Central memory CD8-positive, alpha-beta T cell (primary cell): ENCODE results near the gene COPS3.
"Not testable (repeated sequence)": the region's sequence is repeated elsewhere in the genome, so short reads cannot be mapped to it uniquely, and the experiment has no call there.

ENCODE experiments used
- ATAC-seq: fragments of 150-1000 bp; cut with Tn5 transposase; replicated peaks from 2 replicates; pipeline ENCODE4 v1.10.0; 2022; ENCODE audit warnings: mild to moderate bottlenecking, moderate FRiP score, moderate number of reproducible peaks; ENCODE audit not compliant: poor library complexity, severe bottlenecking; ENCODE audit errors: extremely low read depth
- DNase-seq, 2 donors: peaks; one replicate each; pipeline ENCODE4 v3.0.0; 2021; ENCODE audit warnings: low spot score in 2 of 2
- H3K27ac Mint-ChIP-seq: one replicate; pipeline ENCODE4 v1.8.0; 2022; ENCODE audit warnings: low read depth, mild to moderate bottlenecking, moderate library complexity, mixed read lengths
- H3K27me3 Mint-ChIP-seq: one replicate; pipeline ENCODE4 v1.8.0; 2022; ENCODE audit warnings: mixed read lengths
- H3K36me3 Mint-ChIP-seq: one replicate; pipeline ENCODE4 v1.8.0; 2022; ENCODE audit warnings: mild to moderate bottlenecking, moderate library complexity, mixed read lengths; ENCODE audit not compliant: insufficient read depth
- H3K4me1 Mint-ChIP-seq: one replicate; pipeline ENCODE4 v1.8.0; 2022; ENCODE audit warnings: mixed read lengths
- H3K4me3 Mint-ChIP-seq: one replicate; pipeline ENCODE4 v1.8.0; 2022; ENCODE audit warnings: mild to moderate bottlenecking, moderate library complexity, mixed read lengths
- H3K9me3 Mint-ChIP-seq: one replicate; pipeline ENCODE4 v1.8.0; 2022; ENCODE audit warnings: mixed read lengths

COPS3 gene

DNA sequence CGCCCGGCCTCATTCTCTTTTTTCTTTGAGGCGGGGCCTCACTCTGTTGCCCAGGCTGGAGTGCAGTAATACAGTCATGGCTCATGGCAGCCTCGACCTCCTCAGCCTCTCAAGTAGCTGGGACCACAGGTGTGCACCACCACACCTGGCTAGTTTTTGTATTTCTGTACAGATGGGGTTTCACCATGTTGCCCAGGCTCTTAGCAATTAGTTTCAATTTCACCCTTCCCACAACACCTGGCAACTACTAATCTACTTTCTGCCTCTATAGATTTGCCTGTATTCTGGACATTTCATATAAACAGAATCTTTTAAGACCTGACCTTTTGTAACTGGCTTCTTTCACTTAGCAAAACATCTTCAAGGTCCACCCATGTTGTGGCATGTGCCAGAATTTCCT lies 14.1 kb upstream of the COPS3 start:
- ATAC-seq (no peak), DNase-seq (no peak)
- Mint-ChIP-seq H3K4me1 (no peaks in the 10 kb centered on the region), H3K36me3 (no peaks in the 10 kb centered on the region), H3K27ac (no peak overlapping the region), H3K27me3 (peaks cover 4% of the 10 kb centered on the region), H3K9me3 (no peaks in the 10 kb centered on the region), H3K4me3 (no peak overlapping the region)

DNA sequence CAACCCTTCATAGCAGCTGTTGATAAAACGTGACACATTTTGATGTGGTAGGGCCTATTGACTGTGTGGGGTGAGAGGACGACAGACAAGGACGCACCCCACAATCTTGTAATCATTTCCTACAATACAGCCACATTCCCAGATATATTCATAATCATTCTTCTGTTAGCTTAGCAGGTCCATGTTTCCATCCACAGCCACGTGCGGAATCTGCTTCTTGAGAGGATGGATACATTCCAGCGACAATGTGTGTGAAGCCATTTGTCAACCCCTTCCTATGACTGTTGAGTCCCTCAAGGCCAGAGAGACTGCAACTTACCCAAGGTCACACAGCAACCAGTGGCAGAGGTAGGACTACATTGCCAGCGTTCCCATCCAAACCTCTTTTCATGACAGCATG lies 8.7 kb upstream of the COPS3 start:
- no peak for ATAC-seq
- DNase-seq, result no peak
- H3K36me3 Mint-ChIP-seq, result no peaks in the 10 kb centered on the region
- H3K4me3 Mint-ChIP-seq, result no peak overlapping the region
- H3K27me3 Mint-ChIP-seq, result no peaks in the 10 kb centered on the region
- H3K27ac Mint-ChIP-seq, result no peak overlapping the region
- H3K4me1 Mint-ChIP-seq, result no peaks in the 10 kb centered on the region
- no peaks in the 10 kb centered on the region for H3K9me3 Mint-ChIP-seq

DNA sequence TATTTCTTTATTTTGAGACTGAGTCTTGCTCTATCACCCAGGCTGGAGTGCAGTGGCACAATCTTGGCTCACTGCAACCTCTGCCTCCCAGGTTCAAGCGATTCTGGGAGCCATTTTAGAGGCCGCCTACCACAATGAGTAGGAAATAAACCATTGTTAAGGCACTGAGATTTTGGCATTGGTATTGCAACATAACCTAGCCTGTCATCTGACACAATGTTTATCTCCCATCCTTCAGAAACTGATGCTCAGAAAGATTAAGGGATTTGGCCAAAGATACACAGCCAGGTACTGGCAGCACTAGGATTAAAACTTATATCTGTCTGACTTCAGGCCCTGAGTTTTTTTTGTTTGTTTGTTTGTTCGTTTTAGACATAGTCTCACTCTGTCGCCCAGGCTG lies 8.0 kb upstream of the COPS3 start:
- DNase-seq (no peak), ATAC-seq (no peak)
- Mint-ChIP-seq H3K4me3 (no peak overlapping the region), H3K36me3 (no peaks in the 10 kb centered on the region), H3K9me3 (no peaks in the 10 kb centered on the region), H3K27ac (no peak overlapping the region), H3K4me1 (no peaks in the 10 kb centered on the region), H3K27me3 (no peaks in the 10 kb centered on the region)

DNA sequence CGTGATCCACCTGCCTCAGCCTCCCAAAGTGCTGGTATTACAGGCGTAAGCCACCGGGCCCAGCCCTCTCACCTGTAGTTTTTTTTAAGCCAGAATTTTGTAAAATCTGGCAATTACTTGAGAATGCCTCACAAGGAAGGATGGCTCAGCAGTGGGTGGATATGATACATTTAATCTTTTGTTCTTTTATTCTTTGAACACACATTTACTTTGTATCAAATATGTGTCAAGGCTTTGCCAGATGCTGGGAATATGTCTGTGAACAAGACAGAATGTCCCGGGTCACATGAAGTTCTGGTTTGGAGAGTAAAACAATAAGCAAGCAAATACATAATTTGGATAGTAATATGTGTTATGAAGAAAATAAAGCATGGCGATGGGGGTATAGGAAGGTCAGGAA lies 4.9 kb upstream of the COPS3 start:
- DNase-seq (no peak), ATAC-seq (no peak)
- Mint-ChIP-seq H3K27me3 (no peaks in the 10 kb centered on the region), H3K27ac (no peak overlapping the region), H3K4me1 (peaks cover 10% of the 10 kb centered on the region), H3K36me3 (peaks cover 7% of the 10 kb centered on the region), H3K4me3 (no peak overlapping the region), H3K9me3 (no peaks in the 10 kb centered on the region)

DNA sequence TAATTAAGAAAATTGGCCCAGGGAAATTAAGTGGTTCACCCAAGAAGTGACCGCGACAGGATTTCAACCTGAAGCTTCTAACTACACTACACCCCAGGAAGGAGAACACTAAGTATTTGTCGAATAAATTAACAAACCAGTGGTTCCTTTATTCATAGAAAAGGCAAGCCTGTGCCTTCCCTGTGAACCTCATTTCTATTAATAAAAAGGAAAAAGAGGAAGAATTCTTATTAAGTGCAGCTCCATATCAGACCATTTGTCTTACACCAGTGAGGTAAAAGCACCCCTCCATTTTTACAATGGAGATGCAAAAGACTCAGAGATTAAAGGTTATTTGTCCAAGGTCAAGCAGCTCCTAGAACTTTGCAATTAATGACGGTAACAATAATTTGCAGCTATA lies 1.7 kb downstream of the COPS3 start:
- no peaks in the 10 kb centered on the region for H3K27me3 Mint-ChIP-seq
- ATAC-seq (no peak), DNase-seq (no peak)
- peaks cover 26% of the 10 kb centered on the region for H3K4me1 Mint-ChIP-seq
- H3K36me3 Mint-ChIP-seq, result peaks cover 38% of the 10 kb centered on the region
- no peaks in the 10 kb centered on the region for H3K9me3 Mint-ChIP-seq
- H3K27ac Mint-ChIP-seq, result no peak overlapping the region
- H3K4me3 Mint-ChIP-seq, result peak overlapping the region; percentile 92

- H3K27ac Mint-ChIP-seq, result peak overlapping the region; percentile 41
Measured at GRCh38 chr17:17277431-17277830, 3.6 kb downstream of the COPS3 start.

GRCh38 chr17:17275971-17276370 lies 5.1 kb downstream of the COPS3 start:
- Mint-ChIP-seq H3K27ac (no peak overlapping the region), H3K4me1 (peaks cover 16% of the 10 kb centered on the region), H3K4me3 (no peak overlapping the region), H3K9me3 (no peaks in the 10 kb centered on the region), H3K36me3 (peaks cover 37% of the 10 kb centered on the region), H3K27me3 (no peaks in the 10 kb centered on the region)
- no peak for DNase-seq
- no peak for ATAC-seq

More at GRCh38 chr17:17277431-17277830, 3.6 kb downstream of the COPS3 start:
- H3K27me3 Mint-ChIP-seq, DNase-seq, H3K9me3 Mint-ChIP-seq, ATAC-seq, H3K4me3 Mint-ChIP-seq: not testable (repeated sequence)
- Mint-ChIP-seq H3K4me1 (peaks cover 26% of the 10 kb centered on the region), H3K36me3 (peaks cover 44% of the 10 kb centered on the region)

GRCh38 chr17:17269926-17270773 lies 10.9 kb downstream of the COPS3 start:
- Mint-ChIP-seq H3K36me3 (peaks cover 56% of the 10 kb centered on the region), H3K9me3 (no peaks in the 10 kb centered on the region), H3K27me3 (no peaks in the 10 kb centered on the region), H3K4me1 (no peaks in the 10 kb centered on the region), H3K4me3 (no peak overlapping the region), H3K27ac (no peak overlapping the region)
- DNase-seq (no peak), ATAC-seq (no peak)

GRCh38 chr17:17264430-17264829 lies 16.6 kb downstream of the COPS3 start:
- ATAC-seq (no peak), DNase-seq (no peak)
- Mint-ChIP-seq H3K27ac (no peak overlapping the region), H3K4me3 (no peak overlapping the region), H3K36me3 (peaks cover 79% of the 10 kb centered on the region), H3K27me3 (no peaks in the 10 kb centered on the region), H3K9me3 (no peaks in the 10 kb centered on the region), H3K4me1 (no peaks in the 10 kb centered on the region)

DNA sequence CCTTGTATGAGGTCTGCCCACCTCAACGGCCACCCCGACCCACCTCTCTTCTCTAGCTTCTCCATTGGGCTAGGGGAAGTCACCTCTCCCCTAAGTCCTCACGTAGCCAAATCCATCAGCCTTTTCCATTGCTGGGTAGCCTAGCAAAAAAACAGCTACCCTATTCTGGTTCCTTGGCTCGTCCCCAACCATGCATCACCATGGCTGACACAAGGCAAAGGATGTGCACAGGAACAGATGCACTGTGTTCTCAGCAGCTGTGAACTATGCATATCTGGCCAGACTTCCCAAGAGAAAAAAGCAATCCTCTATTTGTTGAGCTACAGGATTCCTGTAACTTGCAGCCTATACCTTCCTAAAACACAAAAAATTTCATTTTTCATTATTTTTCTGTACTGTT lies 22.0 kb downstream of the COPS3 start:
- Mint-ChIP-seq H3K27ac (no peak overlapping the region), H3K4me1 (no peaks in the 10 kb centered on the region), H3K36me3 (peaks cover 74% of the 10 kb centered on the region), H3K4me3 (no peak overlapping the region), H3K9me3 (no peaks in the 10 kb centered on the region), H3K27me3 (no peaks in the 10 kb centered on the region)
- DNase-seq (no peak), ATAC-seq (no peak)

DNA sequence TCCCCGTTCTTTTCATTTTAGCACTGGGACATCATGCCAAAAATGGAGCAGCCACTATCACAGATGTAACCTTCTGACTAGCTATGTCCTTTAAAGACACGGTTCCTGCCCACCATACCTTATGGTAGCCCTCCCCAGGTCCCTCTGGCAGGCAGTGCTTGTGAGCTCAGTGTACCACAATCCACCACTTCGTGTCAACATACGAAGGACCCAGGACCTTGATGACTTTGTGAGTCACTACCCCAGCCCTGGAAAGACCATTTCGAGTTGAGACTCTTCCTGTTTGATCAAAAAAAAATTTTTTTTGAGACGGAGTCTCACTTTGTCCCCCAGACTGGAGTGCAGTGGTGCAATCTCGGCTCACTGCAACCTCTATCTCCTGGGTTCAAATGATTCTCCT lies 23.0 kb downstream of the COPS3 start:
- ATAC-seq, result no peak
- peaks cover 77% of the 10 kb centered on the region for H3K36me3 Mint-ChIP-seq
- DNase-seq, result no peak
- no peak overlapping the region for H3K27ac Mint-ChIP-seq
- H3K4me1 Mint-ChIP-seq, result peaks cover 5% of the 10 kb centered on the region
- H3K27me3 Mint-ChIP-seq, result no peaks in the 10 kb centered on the region
- H3K9me3 Mint-ChIP-seq, result no peaks in the 10 kb centered on the region
- no peak overlapping the region for H3K4me3 Mint-ChIP-seq

GRCh38 chr17:17256316-17256715 lies 24.7 kb downstream of the COPS3 start:
- ATAC-seq (no peak), DNase-seq (no peak)
- no peaks in the 10 kb centered on the region for H3K9me3 Mint-ChIP-seq
- H3K36me3 Mint-ChIP-seq, result peaks cover 75% of the 10 kb centered on the region
- no peaks in the 10 kb centered on the region for H3K27me3 Mint-ChIP-seq
- H3K4me3 Mint-ChIP-seq, result no peak overlapping the region
- peaks cover 6% of the 10 kb centered on the region for H3K4me1 Mint-ChIP-seq
- H3K27ac Mint-ChIP-seq, result no peak overlapping the region

- peaks cover 69% of the 10 kb centered on the region for H3K36me3 Mint-ChIP-seq
- H3K27me3 Mint-ChIP-seq, H3K27ac Mint-ChIP-seq, DNase-seq, H3K4me1 Mint-ChIP-seq, ATAC-seq, H3K9me3 Mint-ChIP-seq, H3K4me3 Mint-ChIP-seq: not testable (repeated sequence)
Measured at GRCh38 chr17:17255689-17256088, 25.4 kb downstream of the COPS3 start.
